HS-27A (cell line): ENCODE results near the gene RASAL2.
"Not testable (repeated sequence)": the region's sequence is repeated elsewhere in the genome, so short reads cannot be mapped to it uniquely, and the experiment has no call there.

Source experiments
- DNase-seq: peaks from one replicate; pipeline ENCODE4 v3.0.0-alpha.2; 2012; ENCODE audit warnings: low read depth, missing footprints

Gene RASAL2

DNA sequence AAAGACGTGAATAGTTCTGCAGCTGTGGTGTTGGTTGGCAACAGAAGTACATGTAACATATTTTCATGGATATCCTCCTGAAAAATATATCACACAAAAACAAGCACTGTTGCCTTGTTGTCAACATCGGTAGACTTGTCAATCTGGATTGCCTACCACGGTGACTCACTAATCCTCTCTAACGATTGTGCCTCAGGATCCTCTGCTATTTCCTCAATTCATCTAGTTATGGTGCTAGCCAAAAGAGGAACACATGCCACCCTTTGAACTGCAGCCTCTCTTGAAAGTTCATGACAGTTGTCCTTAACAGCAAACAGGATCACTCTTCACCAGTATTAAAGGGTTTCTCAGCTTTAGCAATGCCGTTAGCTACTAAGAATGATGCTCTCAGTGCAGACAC, 25.7 kb downstream of the RASAL2 start:
- DNase-seq = no peak

DNA sequence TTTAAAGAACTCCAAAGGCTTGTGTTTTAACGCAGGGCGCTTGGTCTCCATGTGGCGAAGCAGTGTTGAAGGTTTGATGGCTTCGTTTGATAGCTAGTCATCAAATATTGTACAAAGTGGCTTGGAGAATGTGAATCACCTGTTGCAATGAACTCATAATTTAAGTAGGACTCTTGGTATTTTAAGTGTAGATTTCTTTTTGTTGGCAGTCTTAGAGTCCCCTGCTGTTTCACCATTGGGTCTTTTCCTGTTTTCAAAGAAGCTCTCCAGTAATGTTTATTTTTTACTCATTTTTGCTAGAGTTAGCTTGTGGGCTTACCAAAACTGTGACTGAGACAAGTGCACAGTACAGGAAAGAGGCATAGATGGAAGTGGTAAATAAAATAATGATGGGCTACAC, 26.2 kb downstream of the RASAL2 start:
- DNase-seq = no peak

DNA sequence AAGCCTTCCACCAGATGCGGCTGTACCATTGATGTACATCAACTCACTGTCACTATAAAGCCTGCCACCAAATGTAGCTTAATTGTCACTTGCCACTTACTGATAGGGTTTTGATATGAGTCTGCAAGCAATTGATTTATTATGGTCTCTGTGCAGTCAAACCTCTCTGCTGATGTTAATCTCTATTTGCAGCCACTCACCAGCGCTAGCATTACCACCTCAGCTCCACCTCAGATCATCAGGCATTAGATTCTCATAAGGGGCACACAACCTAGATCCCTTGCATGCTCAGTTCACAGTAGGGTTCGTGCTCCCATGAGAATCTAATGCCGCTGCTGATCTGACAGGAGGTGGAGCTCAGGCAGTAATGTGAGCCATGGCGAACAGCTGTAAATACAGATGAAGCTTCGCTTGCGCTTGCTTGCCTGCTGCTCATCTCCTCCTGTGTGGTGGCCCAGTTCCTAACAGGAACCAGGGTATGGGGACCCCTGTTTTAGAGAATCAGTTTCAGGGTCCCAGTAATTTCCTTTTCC, 26.7 kb downstream of the RASAL2 start:
- not testable (repeated sequence) for DNase-seq

DNA sequence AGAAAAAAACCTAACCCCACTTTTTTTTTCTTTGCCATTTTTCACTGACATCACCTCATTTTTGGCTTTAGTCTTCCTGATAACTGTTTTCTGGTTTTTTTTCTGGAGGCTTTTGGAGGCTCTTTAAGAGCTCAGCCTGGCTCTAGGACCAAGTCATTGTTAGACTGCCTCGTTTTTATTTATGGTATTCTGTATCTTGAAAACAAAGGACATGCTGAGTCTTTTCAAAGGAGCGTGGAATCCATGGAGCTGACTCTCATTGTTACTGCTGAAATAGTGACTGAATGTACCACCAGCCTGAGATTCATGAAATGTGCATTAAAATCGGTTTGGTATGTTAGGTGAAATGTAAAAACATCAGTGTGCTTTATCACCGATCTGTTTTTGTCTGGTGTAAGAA, 28.0 kb downstream of the RASAL2 start:
- no peak for DNase-seq

DNA sequence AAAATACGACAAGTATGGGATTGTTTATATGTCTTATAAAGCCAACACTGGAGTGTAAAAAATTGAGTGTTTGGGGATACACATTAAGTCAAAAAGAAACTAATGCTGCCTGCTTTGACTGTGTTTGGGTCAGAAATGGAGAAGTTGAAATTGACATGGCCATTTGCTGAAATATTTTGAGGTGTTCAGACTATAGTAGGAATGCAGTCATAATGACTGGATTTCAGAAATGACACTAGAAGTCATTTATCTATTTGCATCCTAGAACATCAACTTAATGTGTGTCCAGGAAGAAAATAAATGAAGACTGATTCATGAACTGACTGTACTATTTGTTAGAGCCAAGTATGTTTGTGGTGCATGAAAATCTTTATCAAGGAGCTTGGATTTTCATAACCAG, 28.4 kb downstream of the RASAL2 start:
- no peak for DNase-seq

DNA sequence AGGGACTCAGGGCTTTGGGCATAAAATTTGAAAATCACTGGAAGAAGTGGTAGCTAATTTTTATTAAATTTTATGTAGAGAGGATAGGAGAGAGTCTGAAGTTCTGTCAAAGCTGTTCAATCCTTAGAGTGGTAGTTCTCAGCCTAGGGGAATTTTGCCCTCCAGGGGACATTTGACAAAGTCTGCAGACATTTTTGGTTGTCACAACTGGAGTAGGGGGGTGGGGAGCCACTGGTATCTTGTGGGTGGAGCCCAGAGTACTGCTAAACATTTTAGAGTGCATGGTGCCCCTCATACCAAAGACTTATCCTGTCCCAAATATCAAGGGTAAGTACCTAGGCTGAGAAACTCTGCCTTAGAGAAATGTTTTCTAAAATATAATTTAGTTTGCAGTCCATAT, 30.2 kb downstream of the RASAL2 start:
- no peak for DNase-seq

DNA sequence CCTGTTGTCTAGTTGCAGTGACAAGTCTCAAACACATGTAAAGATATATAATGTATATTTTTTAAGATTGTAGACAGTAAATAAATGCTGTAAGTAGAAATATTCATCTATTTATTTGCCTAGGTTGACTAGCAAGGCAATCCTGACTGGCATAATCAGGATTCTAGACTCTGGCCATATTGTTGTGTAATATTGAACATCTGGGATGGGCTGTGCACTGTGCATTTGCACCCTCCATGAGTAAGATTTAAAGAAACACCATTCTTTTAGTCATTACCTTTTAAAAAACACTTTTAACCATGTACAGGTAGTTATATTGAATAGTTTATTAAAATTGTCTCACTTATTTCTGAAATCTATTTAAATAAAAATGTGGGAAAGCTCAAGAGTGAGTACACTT, 32.4 kb downstream of the RASAL2 start:
- DNase-seq = no peak

DNA sequence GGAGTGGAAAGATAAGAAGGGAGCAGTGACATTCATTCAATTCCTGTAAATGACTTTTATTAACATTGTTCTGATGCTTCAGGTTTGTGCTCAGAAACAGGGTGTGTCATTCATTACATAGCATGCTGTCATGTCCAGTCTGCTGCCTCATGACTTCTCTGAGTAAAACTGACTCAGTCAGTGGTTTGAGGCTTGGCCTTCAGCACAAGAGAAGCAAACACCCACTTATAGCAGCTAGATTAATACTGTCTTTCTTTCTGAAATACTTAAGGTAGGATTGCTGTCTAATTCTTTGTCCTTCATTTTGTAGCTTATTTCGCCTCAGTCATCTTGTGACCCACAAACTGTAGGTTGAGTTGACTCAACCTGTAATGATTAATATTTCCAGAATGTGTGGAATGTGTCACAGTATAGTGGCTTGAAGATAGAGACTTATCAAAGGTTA, 32.9 kb downstream of the RASAL2 start:
- peak; percentile 66 for DNase-seq

DNA sequence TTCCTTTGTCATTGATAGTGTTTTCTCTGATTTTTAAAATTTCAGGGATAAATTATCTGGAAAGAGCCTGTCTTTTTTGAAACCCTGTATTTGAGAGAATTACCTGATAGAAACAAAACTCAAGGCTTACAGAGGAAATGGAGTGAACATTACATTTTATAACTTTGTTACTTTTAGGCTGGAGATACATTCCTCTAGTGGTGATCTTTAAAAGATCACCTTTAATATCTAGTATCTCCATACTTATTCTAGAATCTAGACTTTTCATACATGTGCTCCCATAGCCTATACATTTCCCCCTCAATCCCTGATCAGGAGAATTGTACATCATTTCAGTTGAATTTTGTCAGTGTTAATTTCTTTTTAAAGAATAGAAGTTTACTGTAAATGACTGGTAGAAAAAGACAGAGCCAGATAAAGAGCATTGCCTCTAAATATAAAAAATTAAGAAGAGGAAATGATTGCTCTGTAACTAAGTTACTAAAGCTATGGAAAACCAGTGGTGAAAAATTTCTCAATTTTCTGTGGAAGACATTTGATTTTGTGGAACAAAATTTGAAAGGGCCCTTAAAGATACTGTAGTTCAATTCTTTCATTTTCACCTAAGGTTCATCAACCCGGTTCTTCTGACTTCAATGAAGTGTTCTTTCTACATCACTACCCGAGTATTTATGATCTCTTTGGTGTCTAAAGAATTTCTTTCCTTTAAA, 33.7 kb downstream of the RASAL2 start:
- no peak for DNase-seq

DNA sequence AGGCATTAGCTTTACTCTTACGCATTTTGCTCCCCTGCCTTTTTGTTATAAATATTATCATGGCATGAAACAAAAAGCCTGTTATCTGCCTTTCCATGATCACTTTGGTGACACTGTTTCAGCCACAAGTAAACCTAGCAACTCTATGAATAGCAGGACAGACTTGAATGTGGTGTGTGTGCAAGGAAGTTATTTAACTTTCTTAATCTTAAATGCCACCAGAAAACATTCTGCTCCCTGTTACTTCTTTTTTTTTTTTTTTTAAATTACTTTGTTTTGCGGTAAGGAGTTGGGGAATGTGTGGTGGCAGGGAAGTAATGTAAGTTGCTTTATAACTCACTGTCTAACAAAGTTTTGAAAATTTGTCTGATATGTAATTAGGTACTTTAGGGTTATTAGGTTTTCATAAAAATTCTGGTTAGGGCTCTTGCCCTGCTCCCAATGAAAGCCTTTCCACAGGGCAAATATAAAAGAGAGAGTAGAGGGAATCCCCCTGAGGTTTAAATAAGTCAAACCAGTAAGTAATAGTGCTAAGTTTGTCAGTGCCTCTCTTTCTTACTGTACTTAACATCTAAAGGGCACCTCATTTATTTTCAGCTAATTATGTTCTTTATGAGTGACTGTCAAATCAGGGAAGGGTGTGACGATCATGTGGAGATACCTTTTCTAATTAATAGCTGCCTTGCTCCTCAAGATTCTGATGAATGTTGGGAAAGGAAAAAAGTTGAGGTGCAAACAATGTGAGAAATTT, 39.5 kb downstream of the RASAL2 start:
- no peak for DNase-seq

DNA sequence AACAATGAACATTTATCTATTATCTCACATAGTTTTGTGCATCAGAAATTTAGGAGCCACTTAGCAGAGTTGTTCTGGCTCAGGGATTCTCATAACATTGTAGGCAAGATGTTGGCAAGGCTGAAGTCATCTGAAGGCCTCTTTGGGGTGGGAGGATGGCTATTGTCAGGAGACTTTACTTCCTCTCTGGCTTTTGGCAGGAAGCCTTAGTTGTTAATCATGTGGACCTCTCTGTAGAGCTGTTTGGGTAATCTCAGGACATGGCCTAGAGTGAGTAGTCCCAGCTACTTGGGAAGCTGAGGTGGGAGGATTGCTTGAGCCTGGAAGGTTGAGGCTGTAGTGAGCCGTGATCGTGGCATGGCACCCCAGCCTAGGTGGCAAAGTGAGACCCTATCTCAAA, 40.2 kb downstream of the RASAL2 start:
- no peak for DNase-seq

DNA sequence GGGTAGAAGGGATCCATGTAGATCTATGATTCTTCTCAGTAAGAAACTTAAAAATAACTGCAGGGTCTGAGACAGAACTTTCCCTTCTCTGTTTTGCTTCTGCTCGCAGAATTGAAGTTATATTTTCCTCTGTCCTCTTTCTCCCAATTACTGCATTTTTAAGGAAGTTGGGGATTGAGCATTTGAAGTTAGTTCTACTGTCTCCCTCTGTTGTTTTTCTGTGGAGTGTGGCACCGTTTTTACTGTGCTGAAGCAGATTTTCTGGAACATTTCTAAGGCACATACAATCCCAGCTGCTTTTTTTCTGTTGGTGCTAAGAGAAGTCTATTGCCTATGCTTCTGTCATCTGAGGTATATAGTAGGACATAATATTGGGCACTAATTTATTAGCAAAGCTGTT, 43.3 kb downstream of the RASAL2 start:
- DNase-seq = no peak

DNA sequence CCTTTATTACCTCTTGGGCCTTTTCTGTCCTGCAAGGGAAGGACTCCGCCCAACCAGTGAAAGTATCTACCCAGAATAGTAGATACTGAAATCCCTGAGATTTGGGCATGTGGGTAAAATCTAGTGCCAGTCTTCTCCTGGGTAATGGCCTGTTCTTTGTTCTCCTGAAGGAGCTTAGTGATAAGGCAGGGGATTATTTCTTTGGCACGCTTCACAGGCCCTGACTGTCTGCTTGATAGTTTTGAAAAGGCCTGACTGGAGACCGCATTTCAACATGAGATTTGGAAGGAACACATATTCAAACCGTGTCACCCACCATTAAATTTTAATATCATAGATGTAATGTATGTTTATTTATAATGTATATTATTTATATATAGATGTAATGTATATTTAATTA, 48.9 kb downstream of the RASAL2 start:
- no peak for DNase-seq

DNA sequence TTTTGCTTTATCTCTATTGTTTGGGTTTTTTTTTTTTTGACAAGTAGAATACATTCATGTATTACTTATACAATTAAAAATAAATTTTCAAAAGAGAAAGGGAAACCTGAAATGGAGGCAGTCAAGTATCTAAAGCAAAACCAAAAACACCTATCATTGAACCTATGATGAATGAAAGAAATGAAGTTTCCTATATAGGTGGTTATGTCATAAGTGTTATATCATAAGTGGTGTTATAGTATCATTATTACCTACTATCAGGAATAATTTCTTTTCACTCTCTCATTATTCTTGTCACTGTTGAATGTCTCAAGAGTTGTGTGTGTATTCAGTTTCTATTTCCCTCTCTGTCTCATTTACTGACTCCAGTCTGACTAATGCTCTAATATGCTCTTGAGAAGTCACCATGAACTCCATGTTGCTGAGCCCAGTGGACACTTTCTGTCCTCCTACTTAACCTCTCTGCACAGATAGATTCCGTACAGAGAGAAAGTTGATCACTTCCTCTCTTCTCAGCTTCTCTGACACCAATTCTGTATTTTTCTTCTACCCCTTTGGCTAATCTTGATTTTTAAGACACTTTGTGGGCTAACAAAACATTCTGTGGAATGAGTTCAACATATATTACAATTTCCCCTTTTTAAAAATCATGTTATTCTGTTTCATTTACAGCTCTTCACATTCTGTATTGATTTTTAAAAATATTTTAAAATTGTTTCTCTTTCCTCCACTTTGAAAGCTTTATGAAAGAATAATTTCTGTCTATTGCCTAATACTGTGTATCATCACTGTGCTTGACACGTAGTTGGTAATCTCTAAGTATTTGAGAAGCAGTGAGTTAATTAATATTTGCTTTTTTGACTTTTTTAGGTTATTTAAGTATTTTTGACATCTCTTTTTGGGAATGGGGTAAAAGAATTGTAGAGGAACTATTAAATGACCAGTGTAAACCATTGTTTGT, 50.1 kb downstream of the RASAL2 start:
- no peak for DNase-seq

DNA sequence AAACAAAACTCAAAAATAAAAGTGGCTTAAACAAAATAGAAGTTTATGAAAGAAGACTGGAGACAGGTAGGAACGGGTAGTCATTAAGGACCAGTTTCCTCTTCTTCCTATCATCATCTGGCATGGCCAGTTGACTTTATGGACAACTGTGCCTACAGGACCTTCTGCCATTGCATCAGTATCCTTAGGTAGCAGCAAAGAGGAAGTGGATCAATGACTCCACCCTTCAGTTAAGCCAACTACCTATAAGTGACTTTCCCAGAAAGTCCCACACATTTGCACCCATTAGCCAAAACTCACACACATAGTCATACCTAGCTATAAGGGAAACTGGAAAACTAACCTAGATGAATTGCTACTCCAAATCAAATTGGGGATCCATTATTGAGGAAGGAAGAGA, 51.7 kb downstream of the RASAL2 start:
- DNase-seq = no peak

DNA sequence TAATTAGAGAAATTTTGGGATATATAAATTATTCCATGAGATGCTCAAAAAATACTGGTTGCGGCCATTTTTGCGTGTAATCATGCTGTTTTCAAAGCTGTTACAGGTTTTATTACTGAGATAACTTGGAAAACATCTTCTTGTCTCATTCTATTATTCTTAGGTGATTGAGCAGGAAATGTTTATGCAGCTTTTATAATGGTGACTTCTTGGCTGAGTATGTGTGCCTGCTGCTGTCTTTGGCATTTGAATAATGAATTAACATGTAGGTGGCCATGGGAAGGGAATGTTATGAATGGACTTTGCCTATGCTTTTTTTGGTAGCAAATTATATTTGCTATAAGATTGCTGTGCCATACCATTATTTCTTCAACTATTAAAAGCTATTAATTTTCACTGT, 52.5 kb downstream of the RASAL2 start:
- no peak for DNase-seq

DNA sequence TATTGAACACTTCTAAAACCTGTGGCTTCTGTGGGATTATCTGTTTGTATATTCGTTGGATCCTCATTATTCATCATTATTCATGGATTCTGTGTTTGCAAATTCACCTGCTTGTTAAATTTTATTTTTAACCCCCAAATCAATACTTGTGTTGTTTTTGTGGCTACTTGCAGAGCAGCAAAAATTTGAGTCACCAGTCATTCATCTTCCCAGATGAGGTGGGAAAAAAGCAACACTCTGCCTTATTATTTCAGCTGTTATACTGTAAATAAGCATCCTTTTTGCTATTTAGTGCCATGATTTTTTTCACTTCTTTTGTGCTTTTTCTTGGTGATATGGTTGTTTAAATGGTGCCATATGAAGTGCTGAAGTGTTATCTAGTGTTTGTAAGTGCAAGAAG, 56.7 kb downstream of the RASAL2 start:
- no peak for DNase-seq

DNA sequence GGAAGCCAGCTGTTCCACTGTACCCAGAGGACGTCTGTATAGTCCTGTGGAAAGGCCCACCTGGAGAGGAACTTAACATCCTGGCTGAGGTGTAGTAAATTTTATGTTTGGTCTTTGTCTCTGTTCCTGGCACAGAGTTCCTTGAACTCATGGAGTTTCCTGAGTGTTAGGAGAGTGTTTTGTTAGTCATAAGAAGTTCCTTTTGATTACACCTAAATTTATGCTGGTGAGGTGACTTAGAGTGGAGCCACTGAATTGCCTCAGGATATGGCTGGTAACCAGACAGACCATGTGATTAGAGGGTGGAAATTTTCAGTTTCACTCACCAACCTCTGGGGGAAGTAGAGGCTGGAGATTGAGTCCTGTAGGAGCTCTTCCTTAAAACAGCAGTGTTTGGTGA, 57.9 kb downstream of the RASAL2 start:
- no peak for DNase-seq

DNA sequence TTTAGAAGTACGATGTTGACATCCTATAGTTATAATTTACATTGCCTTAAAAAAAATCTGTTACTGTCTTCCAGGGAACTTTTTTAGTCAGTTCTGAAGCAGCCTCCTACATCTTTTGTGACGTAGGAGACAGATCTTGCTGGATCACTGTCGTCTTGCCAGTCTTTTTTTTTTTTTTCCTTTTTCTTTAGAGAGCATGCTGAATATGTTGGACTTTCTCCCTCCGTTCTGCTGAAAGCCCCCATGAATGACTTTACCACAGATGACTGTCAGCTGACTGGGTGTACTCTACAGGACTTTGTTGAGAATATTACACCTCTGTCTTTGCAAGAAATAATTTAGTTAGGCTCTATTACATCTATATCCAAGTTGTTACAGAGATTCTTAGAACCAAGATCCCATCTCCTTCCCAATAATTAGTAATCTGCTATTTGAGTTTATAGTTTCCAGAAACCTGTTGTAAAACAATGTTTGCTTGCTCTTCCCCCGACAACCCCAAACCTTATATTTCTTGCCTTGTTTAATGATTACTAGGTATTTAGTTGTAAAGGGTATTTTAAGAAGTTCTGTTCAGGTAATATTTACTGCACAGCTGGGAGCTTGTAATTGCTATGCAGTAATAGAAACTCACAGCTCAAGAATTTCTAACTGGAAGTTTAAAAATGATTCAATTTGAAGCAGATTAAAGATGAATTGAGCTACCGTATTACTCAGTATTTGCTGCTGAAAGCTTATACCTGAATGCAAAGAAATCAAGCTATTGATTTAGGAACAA, 61.8 kb downstream of the RASAL2 start:
- no peak for DNase-seq

DNA sequence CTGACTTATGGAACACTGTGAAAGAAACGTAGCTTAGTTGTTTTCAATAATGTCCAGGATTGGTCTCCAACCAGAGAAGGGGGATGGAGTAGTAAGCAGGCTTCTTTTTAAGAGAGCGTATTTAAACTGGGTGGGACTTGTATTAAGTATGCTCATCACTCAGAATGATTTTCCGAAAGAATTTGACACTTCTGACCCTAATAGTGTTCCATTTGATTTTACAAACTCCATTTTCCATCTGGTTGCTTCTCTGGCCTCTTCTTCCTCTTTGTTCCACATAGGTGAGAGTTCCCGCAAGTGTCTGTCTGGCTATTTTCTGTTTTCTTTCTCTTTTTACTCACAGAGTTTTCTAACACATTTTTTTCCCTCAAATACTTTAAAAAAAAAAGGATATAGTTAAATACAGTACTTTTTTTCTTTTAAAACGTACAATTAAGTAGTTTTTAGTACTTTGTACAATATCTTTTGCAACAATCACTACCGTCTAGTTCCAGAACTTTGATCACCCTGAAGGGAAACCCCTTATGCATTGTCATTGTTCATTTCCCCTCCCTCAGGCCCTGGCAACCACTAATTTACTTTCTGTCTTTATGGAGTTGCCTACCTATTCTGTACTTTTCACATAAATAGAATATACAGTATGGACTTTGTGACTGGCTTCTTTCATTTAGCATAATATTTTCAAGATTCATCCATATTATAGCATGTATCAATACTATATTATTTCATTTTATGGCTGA, 67.0 kb downstream of the RASAL2 start:
- no peak for DNase-seq

DNA sequence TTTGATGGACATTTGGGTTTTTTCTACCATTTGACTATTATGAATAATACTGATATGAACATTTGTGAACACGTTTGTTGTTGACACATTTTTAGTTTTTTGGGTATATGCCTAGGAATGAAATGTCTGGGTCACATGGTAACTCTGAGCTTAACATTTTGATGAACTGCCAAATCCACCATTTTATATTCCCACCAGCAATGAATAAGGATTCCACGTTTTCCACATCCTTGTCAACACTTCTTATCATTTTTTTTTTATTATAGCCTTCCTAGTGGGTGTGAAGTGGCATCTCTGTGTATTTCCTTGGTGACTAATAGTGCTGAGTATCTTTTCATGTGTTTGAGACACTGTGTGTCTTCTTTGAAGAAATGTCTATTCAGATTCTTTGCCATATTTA, 67.6 kb downstream of the RASAL2 start:
- no peak for DNase-seq
